GM18508 (cell line): Measurements from ENCODE around the gene CCNO.

Source experiments
- ATAC-seq: cut with Tn5 transposase; IDR thresholded peaks from one replicate; pipeline ENCODE4 v1.9.1; 2021; ENCODE audit warnings: moderate number of reproducible peaks; ENCODE audit not compliant: insufficient read depth, unreplicated experiment

The CCNO gene, protein sequence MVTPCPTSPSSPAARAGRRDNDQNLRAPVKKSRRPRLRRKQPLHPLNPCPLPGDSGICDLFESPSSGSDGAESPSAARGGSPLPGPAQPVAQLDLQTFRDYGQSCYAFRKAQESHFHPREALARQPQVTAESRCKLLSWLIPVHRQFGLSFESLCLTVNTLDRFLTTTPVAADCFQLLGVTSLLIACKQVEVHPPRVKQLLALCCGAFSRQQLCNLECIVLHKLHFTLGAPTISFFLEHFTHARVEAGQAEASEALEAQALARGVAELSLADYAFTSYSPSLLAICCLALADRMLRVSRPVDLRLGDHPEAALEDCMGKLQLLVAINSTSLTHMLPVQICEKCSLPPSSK

DNA sequence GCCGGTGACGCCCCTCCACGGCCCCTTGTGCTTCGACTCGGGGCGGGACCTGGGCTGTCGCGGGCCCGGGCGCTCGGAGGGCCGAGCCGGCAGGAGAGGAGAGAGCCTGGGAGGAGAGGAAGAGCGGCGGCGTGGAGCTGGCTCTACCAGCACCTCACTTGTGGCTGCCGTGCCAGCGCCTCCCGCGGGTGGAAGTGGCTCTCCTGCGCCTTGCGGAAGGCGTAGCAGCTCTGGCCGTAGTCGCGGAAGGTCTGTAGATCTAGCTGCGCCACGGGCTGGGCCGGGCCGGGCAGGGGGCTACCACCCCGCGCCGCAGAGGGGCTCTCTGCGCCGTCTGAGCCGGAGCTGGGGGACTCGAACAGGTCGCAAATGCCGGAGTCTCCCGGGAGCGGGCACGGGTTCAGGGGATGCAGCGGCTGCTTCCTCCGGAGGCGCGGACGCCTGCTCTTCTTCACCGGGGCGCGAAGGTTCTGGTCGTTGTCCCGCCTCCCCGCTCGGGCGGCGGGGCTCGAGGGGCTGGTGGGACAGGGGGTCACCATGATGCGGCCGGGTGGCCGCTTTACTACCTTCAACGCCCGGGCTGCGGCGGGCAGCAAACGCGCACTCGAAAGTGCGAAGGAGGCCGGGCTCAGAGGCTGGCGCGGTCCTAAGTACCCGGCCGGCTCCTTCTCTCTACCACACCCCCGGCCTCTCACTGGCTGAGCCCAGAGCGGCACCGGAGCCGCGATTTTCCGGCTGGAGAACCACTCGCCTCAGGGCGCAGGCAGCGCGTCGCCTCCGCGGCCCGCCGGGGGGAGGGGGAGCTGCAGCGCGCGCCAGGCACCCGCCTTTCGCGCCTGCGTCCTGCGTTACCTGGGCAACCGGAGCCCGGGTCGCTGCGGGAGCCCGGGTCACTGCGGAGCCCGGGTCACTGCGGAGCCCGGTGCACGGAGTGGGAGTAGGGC, at the start of gene CCNO:
TSS of gene CCNO (minus strand) at position 624 of the 944 bp plus-strand sequence. CDS start at position 539, 85 bp downstream.
- no peak for ATAC-seq

DNA sequence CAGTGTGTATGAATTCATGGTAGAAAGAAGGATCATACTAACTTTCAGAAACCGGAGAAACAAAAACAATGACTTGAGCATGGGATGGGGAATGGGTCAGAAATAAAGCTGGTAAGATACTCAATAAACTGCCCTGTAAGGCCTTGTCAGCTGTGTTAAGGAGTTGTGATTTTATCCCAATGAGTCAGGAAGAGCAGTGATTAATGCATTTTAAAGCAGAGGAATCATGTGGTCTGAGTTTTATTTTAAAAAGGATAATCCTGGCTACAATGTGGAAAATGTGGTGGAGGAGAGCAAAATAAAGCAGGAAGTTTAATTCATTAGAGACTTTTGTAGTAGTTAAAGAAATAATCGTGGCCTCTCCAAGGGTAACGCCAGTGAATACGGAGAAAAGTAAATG, 45.4 kb upstream of the CCNO start:
- ATAC-seq: no peak

DNA sequence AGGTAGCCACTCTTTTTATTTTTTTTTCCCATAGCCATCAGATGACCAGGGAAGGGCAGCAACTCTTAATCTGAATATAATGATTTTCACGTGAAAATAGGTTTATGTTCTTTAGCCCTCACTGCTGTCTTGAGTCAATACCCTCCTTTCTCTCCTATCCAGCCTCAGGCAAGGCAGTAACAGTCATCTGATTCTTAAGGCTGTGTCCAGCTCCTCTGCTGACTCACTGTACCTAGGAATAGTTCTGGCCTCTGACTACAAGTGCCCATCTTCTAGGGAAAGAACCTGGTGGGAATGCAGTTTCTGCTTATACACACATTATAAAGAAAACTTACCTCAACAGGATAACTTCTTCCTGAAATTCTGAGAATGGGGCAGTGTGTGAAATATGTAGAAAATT, 43.4 kb upstream of the CCNO start:
- no peak for ATAC-seq

DNA sequence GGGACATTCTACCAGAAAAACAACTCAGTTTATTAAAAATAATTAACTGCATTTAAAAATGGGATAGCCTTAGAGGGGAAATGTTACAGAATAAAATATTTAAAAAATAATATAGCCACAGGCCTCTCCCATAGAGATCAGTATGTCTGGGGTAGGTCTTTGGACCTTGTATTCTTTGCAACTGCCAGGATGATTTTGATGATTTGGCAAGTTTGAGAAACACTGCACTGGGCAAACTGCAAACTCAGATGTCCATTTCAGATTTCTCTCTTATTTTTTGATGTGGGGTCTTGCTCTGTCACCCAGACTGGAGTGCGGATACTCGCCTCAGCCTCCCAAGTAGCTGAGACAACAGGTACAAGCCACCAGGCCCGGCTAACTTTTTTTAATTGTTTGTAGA, 24.9 kb upstream of the CCNO start:
- ATAC-seq: no peak

DNA sequence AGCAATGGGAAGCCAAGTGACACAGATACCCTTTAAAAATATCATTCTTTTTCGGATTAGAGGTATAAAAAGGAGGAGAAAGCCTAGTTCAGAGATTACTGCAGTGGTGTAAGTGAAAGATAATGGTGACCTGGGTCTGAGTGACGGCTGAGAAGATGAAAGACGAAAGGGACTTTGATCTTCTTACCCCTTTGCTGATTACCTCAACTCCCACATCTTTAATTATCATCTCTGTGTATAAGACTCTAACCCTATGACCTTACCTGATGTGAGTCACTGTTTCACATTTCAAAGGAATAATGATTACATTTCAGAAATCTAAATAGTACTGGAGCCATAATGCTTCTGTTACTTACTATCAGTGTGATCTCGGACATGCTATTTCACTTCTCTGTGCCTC, 21.4 kb upstream of the CCNO start:
- ATAC-seq: no peak

DNA sequence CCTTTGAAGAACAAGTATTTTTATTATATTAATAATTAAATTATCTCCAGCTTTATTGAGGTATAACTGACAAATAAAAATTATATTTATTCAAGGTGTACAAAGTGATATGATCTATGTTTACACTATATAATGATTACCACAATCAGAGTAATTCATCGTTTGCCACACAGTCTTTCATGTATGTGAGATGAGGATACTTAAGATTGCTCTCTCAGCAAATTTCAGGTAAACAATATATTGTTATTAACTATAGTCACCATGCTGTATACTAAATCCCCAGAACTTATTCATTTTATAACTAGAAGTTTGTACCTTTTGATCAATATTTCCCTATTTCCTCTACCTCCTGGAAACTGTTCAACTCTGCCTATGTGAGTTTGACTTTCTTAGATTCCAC, 16.7 kb upstream of the CCNO start:
- no peak for ATAC-seq

DNA sequence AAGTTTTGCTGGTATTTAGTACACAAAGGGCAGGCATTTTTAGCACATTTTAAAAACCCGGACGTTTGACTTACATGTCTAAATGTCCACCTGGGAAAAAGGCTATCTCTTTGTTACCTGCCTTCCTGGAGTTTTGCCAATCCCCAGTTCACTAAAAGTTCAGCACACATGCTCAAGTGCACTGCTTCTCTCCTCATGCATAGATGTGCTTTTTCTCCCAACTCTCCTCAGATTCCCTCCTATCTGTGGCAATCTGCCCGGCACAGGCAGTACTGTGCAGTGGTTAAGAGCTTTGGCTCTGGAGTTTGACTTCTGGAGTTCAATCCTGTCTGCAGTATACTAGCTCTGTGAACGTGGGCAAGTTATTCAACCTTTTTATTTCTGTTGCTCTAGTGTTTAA, 8.3 kb upstream of the CCNO start:
- ATAC-seq: no peak

DNA sequence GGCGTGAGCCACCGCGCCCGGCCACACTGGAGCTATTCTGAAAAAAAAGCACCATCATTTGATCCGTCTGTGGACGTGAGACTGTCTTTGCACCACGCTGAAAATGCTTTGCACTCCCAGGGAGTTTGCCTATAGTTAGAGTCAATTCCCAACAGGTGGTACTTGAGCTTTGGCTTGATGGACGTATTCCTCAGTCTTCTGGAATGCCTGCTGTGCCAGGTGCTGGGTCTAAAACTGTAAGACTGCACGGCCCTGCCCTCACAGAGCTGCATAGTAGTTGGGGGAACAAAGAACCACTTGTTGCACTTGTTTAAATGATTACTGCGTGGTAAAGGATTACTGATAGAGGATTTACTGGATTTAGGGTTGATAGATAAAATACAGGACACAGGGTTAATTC, 3.4 kb upstream of the CCNO start:
- no peak for ATAC-seq

DNA sequence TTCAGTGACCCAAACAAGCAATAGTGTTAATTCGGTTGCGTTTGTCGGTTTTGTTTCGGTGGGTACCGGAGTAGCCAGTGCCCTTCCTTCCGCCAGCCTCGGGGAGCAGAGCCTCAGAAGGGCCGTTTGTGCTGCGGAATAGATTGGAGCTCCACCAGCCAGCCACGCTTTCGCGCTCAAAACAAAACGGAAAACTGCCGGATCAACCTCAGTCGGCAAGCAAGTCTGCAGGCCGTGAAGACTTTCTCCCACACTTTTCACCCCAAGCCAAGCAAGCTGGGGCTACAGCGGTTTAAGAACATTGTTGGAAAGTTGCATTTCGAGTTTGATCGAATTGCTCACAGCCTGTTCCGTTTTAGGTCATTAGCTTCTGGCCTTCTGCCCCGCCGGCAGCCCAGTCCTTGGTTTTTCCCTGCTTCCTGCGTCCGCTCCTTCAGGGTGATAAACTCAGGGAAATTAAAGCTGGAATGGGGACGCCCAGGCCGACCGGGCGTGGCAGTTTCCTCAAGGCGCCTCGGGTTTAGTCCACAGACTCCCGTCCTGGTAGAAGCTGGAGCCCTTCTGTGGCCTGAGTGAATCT, 803 bp upstream of the CCNO start:
- no peak for ATAC-seq

DNA sequence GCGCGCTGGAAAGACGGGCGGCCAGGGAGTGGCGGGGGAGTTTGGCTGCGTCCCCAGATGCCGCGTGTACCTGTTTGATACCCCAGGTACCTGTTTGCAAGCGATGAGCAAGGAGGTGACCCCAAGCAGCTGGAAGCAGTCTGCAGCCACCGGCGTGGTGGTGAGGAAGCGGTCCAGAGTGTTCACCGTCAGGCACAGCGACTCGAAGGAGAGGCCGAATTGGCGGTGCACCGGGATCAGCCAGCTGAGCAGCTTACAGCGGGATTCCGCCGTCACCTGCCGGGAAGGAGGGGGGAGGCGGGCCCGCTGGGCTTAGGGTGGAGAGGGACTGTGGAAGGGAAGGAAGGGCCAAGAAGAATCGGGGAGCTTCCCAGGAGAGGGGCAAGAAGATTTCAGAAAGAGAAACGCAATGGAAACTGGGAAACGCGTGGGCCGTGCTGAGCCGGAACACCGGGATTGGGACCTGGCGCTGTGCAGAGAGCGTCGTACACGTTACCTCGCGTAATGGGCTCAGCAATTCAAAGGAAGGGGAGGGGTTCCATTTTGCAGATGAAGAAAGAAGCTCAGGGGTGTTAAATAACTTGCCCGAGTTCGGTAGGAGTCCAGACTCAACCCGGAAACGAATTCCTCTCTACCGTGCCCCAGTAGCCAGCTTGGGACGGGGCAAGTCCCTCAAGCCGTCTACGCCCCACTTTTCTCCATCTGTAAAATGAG, 980 bp downstream of the CCNO start:
- no peak for ATAC-seq

DNA sequence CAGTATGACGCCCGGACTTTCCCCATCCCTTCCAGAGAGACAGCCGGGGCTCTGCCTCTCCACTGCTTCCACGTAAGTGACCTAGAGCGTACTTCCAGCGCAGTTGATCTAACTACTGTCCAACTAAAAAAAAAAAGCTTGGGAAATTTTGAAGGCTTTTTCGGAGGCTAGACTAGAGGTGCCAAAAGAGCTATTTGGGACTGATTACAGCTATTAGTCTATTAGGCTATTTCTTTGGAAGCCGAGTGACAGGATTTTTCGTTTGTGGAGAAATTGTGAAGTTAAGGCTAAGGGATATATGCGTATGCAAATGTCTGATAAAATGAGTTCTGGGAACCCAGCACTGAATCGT, 1.5 kb downstream of the CCNO start:
- no peak for ATAC-seq

DNA sequence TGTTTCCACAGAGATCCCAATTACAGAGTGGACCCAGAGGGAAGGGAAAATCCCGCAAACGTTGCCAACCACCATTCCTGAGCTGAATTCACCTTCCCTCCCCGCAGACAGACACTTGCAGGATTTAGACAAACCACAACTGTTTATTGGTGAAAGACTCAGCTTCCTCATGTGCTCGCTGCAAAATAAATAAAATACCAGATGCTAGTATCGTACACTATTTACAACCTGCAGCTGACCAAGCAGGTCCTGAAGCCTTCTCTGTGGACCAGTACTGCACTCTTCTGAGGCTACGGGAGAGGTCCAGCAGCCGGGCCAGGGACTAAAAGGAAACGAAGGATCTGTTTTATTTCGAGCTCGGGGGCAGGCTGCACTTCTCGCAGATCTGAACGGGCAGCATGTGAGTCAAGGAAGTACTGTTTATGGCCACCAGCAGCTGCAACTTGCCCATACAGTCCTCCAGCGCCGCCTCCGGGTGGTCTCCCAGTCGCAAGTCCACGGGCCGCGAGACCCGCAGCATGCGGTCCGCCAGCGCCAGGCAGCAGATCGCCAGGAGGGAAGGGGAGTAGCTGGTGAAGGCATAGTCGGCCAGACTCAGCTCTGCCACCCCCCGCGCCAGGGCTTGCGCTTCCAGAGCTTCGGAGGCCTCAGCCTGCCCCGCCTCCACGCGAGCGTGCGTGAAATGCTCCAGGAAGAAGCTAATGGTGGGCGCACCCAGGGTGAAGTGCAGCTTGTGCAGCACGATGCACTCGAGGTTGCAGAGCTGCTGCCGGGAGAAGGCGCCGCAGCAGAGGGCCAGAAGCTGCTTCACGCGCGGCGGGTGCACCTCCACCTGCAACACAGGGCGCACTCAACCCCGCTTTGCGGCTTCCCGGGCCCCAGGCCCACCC, 2.1 kb downstream of the CCNO start:
- no peak for ATAC-seq

DNA sequence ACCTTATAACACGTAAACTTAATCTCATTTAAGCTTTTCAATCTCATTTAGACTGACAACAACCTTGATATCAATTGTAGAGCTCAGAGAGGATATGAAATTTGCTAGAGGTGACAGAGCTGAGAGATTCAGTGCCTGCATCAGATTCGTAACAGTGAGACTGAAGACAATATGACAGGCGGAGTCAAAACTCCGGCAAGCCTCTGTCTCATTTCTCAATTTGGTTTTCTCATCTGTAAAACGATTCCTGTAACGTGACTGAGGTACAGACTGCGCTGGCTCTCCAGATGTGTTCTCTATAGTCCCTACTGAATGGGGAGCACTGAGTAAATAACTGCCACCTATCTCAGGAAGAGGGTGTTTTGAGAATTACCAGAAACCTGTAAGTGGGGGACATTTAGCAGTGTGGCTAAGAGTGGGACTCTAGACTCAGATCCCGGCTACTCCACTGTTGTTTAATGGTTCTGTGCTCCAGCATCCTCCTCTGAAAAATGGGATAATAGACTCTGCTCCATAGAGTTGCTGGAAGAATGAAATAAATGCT, 3.2 kb downstream of the CCNO start:
- no peak for ATAC-seq

DNA sequence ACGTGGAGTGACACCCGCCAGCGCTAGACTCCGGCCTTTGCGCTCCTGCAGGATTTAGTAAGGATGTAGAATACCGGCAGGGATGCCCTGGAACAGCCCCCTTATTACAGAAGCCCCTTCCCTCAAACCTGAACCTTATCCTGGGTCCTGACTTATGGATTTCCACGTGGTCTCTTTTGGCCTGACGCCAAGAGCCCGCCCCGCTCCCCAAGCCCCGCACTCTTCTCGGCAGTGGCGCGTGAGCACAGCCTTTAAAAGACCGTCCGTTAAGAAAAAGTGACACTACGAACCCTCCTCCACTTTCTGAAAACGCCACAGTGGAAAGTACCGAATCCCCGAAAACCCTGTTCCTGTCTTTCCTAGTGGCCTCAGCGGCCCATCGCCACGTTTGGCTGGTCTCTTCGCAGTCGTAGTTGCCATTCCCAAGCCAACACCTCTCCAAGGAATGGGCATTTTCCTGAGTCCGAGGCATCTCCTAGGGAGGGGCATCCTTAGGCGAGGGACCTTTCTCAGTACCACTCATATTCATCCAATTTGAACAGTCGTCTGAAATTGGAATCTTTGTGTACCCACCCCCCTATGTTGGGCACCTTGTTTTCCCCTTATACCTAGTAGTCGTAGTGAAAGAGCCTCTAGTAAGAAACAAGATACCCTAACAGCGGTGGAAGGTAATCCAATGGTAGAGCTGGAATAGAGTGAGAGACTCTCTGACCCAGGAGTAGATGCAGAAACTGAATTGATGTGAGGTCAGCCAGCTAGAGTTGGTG, 5.6 kb downstream of the CCNO start:
- no peak for ATAC-seq

DNA sequence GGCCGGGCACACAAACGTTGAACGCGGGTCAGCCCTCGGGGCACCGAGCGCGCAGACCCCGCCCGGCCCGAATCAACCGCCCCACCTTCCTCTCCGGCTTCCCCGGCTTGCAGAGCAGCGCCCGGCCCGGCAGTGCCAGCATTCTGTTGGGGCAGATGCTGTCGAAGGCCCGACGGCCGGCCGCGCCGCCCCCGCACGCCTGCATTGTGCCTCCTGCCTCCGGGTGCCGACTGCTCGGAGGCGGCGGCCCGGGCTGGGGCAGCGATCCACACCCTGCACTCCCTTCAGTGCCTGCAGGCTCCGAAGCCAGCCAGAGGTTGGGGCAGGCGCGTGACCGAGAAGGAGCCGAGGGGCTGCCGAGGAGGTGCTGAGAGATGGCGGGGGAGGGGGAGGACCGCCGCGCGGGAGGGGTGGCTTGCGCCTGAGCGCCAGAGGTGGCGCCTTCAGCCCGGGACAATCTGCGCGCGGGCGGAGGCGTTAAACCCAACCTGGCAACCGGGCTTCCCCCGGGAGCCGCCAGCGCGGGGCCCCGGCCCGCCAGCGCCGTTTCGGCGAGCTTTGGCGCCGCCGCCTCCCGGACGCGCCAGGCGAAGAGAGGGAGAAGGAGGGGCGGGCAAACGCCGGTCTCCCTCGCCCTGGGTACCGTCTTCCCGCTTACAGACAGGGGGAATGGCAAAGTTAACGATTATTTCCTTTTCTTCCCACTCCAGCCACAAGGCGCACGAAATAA, 6.3 kb downstream of the CCNO start, which contains the start of gene MCIDAS:
TSS of gene MCIDAS (minus strand) at position 382 of the 730 bp plus-strand sequence. CDS start at position 205, 177 bp downstream.
- no peak for ATAC-seq

DNA sequence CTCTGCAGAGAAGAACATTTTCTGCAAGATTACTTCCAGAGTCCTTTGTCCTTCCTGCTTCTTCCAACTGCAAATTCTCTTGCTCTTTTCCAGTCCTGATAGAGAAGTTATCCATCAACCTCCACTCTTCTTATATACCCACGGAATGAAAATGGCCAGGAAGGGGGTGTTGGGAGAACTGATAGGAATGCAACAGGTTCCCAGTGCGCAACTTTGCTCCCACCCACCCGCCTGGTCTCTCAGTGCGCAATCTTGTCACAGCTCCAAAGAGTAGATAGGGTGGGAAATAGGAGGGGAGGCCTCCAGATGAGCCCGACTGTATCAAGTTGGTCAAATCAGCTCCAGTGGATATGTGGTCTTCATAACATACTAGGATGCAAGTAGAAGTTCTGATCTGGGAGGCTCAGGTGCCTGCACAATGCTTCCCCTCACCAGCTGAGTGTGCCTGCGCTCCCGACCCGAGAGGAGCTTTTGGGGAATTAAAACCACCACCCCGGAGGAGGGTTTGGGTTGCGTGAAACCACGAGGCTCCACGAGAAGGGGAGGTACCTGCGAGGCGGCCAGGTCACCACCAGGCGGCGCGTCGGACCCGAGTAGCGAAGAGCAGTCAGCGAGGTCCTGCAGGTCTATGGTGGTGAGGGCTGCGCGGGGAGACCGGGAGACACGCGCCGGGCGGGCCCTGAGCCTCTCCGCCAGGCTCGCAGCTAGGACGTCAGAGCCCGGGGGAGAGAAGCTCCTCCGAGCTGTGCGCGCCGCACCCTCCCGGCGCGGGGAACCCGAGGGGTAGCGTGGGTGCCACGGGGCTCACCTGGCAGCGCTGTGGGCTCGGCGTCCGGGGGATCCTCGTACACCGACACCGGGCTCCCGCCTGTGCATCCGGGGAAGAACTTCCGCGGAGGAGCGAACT, 7.1 kb downstream of the CCNO start:
- ATAC-seq: no peak

DNA sequence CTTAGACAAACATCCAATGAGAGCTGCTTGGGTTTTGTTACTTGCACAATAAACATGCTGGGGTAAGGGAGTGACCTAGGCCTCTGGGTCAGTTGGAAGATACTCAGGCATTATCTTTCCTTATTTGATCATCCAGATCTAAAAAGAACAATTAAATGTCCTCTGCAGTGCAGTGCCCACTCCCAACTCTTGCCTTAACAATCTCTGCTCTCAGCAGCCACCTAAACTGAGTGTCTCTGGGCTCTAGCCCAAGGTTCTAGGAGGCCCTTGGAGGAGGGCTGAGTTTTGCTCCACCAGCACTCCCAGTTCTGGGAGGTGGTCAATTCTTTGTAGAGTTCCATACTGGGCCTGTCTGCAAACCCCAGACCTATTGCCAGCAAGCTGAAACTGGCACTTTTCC, 8.1 kb downstream of the CCNO start:
- ATAC-seq: no peak
